Measurements from ENCODE around the gene ZDHHC11B. TPM values are rescaled to one million over a fixed set of nuclear protein-coding genes. Genes with fewer than 3 reads are reported as not detected.
"Not testable (repeated sequence)": the region's sequence is repeated elsewhere in the genome, so short reads cannot be mapped to it uniquely, and the experiment has no call there.

The ZDHHC11B gene, protein sequence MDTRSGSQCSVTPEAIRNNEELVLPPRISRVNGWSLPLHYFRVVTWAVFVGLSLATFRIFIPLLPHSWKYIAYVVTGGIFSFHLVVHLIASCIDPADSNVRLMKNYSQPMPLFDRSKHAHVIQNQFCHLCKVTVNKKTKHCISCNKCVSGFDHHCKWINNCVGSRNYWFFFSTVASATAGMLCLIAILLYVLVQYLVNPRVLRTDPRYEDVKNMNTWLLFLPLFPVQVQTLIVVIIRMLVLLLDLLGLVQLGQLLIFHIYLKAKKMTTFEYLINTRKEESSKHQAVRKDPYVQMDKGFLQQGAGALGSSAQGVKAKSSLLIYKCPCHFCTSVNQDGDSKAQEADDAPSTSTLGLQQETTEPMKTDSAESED
- 1 to 10 TPM; 4.3 to 5.4 (median 4.4) TPM for polyA plus RNA-seq (ENCODE audit: insufficient read length in 3 of 3)

GRCh38 chr5:784428-785177, at the start of gene ZDHHC11B:
Gene ZDHHC11B (minus strand): TSS chr5:784729. CDS start chr5:766919, 17,810 bp downstream.
- DNase-seq (ENCODE audit: low read depth in 3 of 3, low spot score in 2 of 3), result not testable (repeated sequence)

DNA sequence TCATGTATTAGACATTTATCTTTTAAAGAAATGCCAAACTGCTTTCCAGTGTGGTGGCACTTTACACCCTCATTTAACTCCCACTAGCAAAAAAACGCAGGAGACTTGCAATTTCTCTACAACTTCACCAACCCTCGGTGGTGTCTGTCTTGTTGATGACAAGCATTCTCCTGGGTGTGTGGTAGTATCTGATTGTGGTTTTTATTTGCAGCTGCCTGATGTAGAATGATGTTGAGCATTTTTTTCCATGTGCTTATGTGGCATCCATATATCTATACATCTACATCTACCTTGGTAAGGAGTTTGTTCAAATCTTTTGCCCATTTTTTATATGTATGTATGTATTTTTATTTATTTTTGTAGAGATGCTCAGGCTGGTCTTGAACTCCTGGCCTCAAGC, 49.5 kb upstream of the ZDHHC11B start:
- DNase-seq (ENCODE audit: low read depth in 3 of 3, low spot score in 2 of 3), result not testable (repeated sequence)

GRCh38 chr5:828194-828593, 43.7 kb upstream of the ZDHHC11B start:
- DNase-seq (ENCODE audit: low read depth in 3 of 3, low spot score in 2 of 3), result not testable (repeated sequence)

DNA sequence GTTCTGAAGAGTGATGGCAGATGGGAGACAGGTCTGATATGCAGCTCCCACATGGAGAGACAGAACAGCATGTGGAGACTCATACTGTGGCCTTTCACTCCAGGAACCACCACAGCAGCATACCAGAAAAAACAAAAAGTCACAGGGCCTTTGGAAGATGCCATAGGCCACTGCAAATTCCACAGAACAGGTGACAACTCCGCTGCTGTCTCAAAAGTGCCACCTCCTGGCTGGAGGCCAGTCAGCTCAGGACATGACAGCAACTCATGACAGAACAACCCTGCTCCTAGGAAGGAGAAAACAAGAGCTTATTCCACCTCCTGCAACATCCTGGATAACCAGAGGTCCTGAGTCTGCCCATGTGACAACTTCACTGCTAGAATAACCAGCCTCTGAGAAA, 41.0 kb upstream of the ZDHHC11B start:
- DNase-seq (ENCODE audit: low read depth in 3 of 3, low spot score in 2 of 3), result not testable (repeated sequence)

DNA sequence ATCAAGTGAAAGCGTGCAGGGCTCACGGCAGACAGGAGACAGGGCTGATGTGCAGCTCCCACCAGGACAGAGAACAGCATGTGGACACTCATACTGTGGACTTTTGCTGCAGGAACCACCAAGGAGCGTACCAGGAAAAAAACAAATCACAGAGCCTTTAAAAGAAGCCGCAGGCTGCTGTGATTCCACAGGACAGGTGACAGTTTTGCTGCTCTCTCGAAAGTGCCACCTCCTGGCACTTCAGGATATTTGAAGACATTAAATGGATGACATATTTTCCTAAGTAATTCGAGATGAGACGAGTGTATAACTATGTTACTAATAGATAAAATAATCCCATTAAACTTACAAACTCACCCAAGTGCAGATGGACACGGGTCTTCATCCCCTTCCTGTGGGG, 37.0 kb upstream of the ZDHHC11B start:
- DNase-seq (ENCODE audit: low read depth in 3 of 3, low spot score in 2 of 3), result no peak

DNA sequence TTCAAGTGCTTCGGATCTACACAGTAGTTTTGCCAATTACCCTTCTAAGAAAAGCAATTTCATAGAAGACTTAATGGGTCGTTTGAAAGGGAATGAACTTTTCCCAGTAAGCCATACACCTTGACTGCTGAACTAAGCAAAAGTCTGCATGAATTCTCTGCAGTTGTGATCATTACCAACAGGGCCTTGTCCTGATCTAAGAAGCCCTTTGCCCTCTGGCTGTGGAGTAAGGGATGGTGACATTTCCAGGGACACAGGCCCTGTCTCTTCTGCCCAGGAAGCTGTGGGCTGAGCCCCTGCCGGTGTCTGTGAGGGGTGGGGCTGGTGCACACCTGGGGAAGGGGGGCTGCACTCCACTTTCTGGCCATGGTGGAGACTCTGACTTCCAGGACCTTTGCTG, 35.7 kb upstream of the ZDHHC11B start:
- DNase-seq (ENCODE audit: low read depth in 3 of 3, low spot score in 2 of 3), result no peak

GRCh38 chr5:819078-819477, 34.5 kb upstream of the ZDHHC11B start:
- DNase-seq (ENCODE audit: low read depth in 3 of 3, low spot score in 2 of 3), result no peak

GRCh38 chr5:816176-816575, 31.6 kb upstream of the ZDHHC11B start:
- DNase-seq (ENCODE audit: low read depth in 3 of 3, low spot score in 2 of 3), result no peak

GRCh38 chr5:815449-815848, 30.9 kb upstream of the ZDHHC11B start:
- DNase-seq (ENCODE audit: low read depth in 3 of 3, low spot score in 2 of 3), result no peak

- not testable (repeated sequence) for DNase-seq (ENCODE audit: low read depth in 3 of 3, low spot score in 2 of 3)
Measured at GRCh38 chr5:813575-813974, 29.0 kb upstream of the ZDHHC11B start.

DNA sequence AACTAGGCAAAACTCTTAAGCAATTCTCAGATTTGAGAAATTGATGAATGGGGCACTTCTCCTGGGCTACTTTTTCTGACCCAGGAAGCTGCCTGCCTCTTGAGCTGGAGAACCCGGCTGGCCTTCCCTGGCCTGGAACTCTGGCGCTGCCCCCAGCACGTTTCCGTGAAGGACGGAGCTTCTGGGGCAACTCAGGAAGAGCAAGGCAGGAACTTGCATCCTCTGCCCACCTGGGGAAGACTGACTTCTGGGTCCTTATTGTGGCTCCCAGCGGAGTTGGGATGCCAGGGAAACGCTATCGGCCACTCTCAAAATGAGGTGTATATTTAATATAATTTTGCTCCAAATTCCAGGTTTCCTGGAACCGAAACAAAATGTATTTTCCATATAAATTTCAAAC, 26.9 kb upstream of the ZDHHC11B start:
- not testable (repeated sequence) for DNase-seq (ENCODE audit: low read depth in 3 of 3, low spot score in 2 of 3)

- DNase-seq (ENCODE audit: low read depth in 3 of 3, low spot score in 2 of 3), result not testable (repeated sequence)
Measured at GRCh38 chr5:807719-808514, 23.4 kb upstream of the ZDHHC11B start.

GRCh38 chr5:801472-801871, 16.9 kb upstream of the ZDHHC11B start:
- DNase-seq (ENCODE audit: low read depth in 3 of 3, low spot score in 2 of 3), result no peak

GRCh38 chr5:801055-801454, 16.5 kb upstream of the ZDHHC11B start:
- not testable (repeated sequence) for DNase-seq (ENCODE audit: low read depth in 3 of 3, low spot score in 2 of 3)

GRCh38 chr5:798505-799138, 14.1 kb upstream of the ZDHHC11B start:
- not testable (repeated sequence) for DNase-seq (ENCODE audit: low read depth in 3 of 3, low spot score in 2 of 3)

DNA sequence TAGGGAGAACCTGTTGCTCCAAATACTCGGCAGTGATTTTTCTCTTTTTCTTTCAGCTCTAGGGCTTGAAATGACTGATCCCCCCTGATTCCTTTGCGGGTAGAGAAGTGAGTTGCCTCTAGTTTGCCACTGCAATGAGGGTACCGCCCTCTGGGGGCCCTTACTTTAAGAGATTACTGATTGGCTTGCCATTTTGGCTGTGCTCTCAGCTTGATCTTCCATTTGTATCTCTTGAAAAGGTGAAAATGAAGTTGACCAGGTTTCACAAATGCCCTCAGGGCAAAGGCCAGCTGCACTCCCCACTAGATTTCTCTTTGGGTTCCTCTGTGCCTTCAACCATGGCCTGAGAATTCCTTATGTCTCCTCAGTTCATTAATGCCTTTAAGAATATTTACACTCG, 13.5 kb upstream of the ZDHHC11B start:
- not testable (repeated sequence) for DNase-seq (ENCODE audit: low read depth in 3 of 3, low spot score in 2 of 3)

GRCh38 chr5:795873-796272, 11.3 kb upstream of the ZDHHC11B start:
- DNase-seq (ENCODE audit: low read depth in 3 of 3, low spot score in 2 of 3), result not testable (repeated sequence)

- not testable (repeated sequence) for DNase-seq (ENCODE audit: low read depth in 3 of 3, low spot score in 2 of 3)
Measured at GRCh38 chr5:794948-795347, 10.4 kb upstream of the ZDHHC11B start.

DNA sequence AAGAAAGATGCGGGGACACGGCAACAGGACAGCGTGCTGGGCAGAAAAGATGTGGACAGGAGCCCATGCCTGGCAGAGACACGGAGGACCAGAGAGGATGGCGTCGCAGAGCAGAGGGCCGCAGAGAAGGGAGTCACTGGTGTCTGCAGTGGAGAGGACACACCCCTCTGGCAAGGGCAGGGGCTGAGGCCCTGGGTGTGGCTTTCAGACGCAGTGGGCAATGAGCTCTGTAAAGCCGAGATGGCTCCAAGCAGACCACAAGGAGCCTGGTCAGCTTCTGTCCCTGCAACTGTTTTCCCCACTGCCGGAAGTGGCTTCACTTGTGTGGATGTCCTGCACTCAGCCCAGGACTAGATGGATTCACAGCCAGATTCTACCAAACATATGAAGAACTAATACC, 4.2 kb upstream of the ZDHHC11B start:
- DNase-seq (ENCODE audit: low read depth in 3 of 3, low spot score in 2 of 3), result not testable (repeated sequence)

GRCh38 chr5:787857-788233, 3.3 kb upstream of the ZDHHC11B start:
- not testable (repeated sequence) for DNase-seq (ENCODE audit: low read depth in 3 of 3, low spot score in 2 of 3)
